Measurements from ENCODE around the gene ADAM22.

Gene ADAM22

DNA sequence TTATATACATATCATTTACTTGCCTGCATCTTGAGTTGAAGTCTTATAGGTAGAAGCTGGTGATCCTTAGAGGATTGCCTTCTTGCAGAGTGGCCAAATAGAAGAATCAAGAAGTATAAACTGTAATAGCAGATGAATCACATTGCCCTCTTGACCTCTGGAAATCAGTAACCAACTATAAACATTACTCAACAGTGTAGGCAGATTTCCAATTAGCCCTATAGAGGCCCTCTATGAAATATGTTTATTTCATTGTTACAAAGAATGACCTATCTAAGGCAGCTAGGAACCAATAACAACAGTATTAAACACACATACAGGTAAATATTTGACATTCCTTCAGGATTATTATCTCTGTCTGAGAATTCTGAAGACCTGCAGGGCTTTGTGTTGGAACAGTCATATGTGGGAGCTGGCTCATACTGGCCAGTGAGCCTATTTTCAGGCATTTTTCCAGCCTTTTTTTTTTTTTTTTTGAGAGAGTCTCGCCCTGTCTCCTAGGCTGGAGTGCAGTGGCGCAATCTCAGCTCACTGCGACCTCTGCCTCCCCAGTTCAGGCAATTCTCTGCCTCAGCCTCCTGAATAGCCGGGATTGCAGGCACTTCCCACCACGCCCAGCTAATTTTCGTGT lies 292.9 kb downstream of the ADAM22 start:
- Histone ChIP-seq H3K9me2 (replicated peaks; ENCODE audit: insufficient read depth, low read length) (no peaks in the 10 kb centered on the region), H3K9ac (ENCODE audit: low read length) (no peak overlapping the region), H2AFZ (ENCODE audit: low read length) (no peak overlapping the region), H3F3A (ENCODE audit: insufficient read depth, low read length) (no peaks in the 10 kb centered on the region), H3K4me1 (ENCODE audit: low read length) (no peaks in the 10 kb centered on the region), H3K79me2 (ENCODE audit: low read length) (no peaks in the 10 kb centered on the region), H3K4me3 (ENCODE audit: low read length) (no peak overlapping the region), H3K4me2 (ENCODE audit: low read depth, low read length) (no peak overlapping the region), H3K36me3 (replicated peaks; ENCODE audit: insufficient read depth, low read length) (no peaks in the 10 kb centered on the region), H3K9me3 (replicated peaks; ENCODE audit: insufficient read depth, low read length) (no peaks in the 10 kb centered on the region), H3K27me3 (replicated peaks; ENCODE audit: insufficient read depth, low read length) (no peaks in the 10 kb centered on the region), H4K20me1 (ENCODE audit: insufficient read depth, low read length) (no peaks in the 10 kb centered on the region), H3K27ac (ENCODE audit: low read length) (no peak overlapping the region)
- DNase-seq: no peak
- TF ChIP-seq EZH2phosphoT487 (IDR thresholded peaks at IDR 0.05; ENCODE audit: low read length) (no peak), EZH2 (optimal IDR thresholded peaks at IDR 0.05; ENCODE audit: low read depth, low read length) (no peak)
- TF ChIP-seq, protein P1, sequence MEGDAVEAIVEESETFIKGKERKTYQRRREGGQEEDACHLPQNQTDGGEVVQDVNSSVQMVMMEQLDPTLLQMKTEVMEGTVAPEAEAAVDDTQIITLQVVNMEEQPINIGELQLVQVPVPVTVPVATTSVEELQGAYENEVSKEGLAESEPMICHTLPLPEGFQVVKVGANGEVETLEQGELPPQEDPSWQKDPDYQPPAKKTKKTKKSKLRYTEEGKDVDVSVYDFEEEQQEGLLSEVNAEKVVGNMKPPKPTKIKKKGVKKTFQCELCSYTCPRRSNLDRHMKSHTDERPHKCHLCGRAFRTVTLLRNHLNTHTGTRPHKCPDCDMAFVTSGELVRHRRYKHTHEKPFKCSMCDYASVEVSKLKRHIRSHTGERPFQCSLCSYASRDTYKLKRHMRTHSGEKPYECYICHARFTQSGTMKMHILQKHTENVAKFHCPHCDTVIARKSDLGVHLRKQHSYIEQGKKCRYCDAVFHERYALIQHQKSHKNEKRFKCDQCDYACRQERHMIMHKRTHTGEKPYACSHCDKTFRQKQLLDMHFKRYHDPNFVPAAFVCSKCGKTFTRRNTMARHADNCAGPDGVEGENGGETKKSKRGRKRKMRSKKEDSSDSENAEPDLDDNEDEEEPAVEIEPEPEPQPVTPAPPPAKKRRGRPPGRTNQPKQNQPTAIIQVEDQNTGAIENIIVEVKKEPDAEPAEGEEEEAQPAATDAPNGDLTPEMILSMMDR (IDR thresholded peaks at IDR 0.05; ENCODE audit: low read length): no peak

DNA sequence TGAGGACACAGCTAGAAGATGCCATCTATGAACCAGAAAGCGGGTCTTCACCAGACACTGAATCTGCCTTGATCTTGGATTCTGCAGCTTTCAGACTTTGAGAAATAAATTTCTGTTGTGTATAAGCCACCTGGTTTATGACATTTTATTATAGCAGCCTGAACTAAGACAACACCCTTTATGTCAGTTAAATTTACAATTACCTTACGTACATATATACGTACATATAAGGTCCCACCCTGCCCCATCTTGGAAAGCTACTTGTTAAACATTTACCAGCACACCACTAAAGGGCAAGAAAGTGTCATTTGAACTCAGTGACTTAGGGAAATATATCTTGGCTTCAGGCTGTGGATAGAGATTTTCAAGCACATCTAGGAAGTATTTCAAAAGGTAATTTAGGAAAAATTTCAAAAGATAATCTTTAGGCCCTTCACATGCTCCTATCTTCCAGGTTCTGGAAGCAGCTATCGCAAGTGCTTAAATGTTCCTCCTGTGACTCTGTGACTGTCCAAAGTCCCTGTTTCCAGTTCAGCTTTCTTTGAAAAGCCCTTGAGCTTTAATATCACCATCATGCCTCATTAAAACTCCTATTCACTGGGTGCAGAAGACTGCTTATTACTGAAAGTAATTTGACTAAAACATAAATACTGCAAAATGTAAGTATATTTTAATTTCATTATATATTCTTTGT lies 295.4 kb downstream of the ADAM22 start:
- no peak for DNase-seq
- Histone ChIP-seq H3K4me3 (ENCODE audit: low read length) (no peak overlapping the region), H3K36me3 (replicated peaks; ENCODE audit: insufficient read depth, low read length) (no peaks in the 10 kb centered on the region), H3K4me2 (ENCODE audit: low read depth, low read length) (no peak overlapping the region), H3K27ac (ENCODE audit: low read length) (no peak overlapping the region), H3K9me2 (replicated peaks; ENCODE audit: insufficient read depth, low read length) (no peaks in the 10 kb centered on the region), H3K79me2 (ENCODE audit: low read length) (no peaks in the 10 kb centered on the region), H3K4me1 (ENCODE audit: low read length) (no peaks in the 10 kb centered on the region), H3K9me3 (replicated peaks; ENCODE audit: insufficient read depth, low read length) (no peaks in the 10 kb centered on the region), H3F3A (ENCODE audit: insufficient read depth, low read length) (no peaks in the 10 kb centered on the region), H3K27me3 (replicated peaks; ENCODE audit: insufficient read depth, low read length) (no peaks in the 10 kb centered on the region), H4K20me1 (ENCODE audit: insufficient read depth, low read length) (no peaks in the 10 kb centered on the region), H3K9ac (ENCODE audit: low read length) (no peak overlapping the region), H2AFZ (ENCODE audit: low read length) (no peak overlapping the region)
- no peak for TF ChIP-seq EZH2phosphoT487 (IDR thresholded peaks at IDR 0.05; ENCODE audit: low read length)
- no peak for TF ChIP-seq EZH2 (optimal IDR thresholded peaks at IDR 0.05; ENCODE audit: low read depth, low read length)
- TF ChIP-seq, protein P1 (IDR thresholded peaks at IDR 0.05; ENCODE audit: low read length): no peak

- Histone ChIP-seq H3K9me3 (replicated peaks; ENCODE audit: insufficient read depth, low read length) (no peaks in the 10 kb centered on the region), H3K79me2 (ENCODE audit: low read length) (no peaks in the 10 kb centered on the region), H2AFZ (ENCODE audit: low read length) (no peak overlapping the region), H3K27me3 (replicated peaks; ENCODE audit: insufficient read depth, low read length) (no peaks in the 10 kb centered on the region), H3K4me1 (ENCODE audit: low read length) (no peaks in the 10 kb centered on the region), H3K36me3 (replicated peaks; ENCODE audit: insufficient read depth, low read length) (no peaks in the 10 kb centered on the region), H4K20me1 (ENCODE audit: insufficient read depth, low read length) (no peaks in the 10 kb centered on the region), H3K9me2 (replicated peaks; ENCODE audit: insufficient read depth, low read length) (no peaks in the 10 kb centered on the region), H3K4me3 (ENCODE audit: low read length) (no peak overlapping the region), H3K4me2 (ENCODE audit: low read depth, low read length) (no peak overlapping the region), H3F3A (ENCODE audit: insufficient read depth, low read length) (no peaks in the 10 kb centered on the region), H3K9ac (ENCODE audit: low read length) (no peak overlapping the region), H3K27ac (ENCODE audit: low read length) (no peak overlapping the region)
- DNase-seq: no peak
- TF ChIP-seq EZH2 (optimal IDR thresholded peaks at IDR 0.05; ENCODE audit: low read depth, low read length): no peak
- no peak for TF ChIP-seq EZH2phosphoT487 (IDR thresholded peaks at IDR 0.05; ENCODE audit: low read length)
- TF ChIP-seq, protein P1 (IDR thresholded peaks at IDR 0.05; ENCODE audit: low read length): no peak
Measured at GRCh38 chr7:88230646-88231045, 296.6 kb downstream of the ADAM22 start.
